Liver (tissue), 3 donors: ENCODE results near the gene ADAMTS6.

Experiments used
- FOXA2 ChIP-seq: IDR thresholded peaks from 2 replicates; pipeline ENCODE4 v1.6.1; 2016; ENCODE audit warnings: antibody characterized with exemption
- GABPA ChIP-seq, 2 donors: IDR thresholded peaks in 1 of 2; conservative IDR thresholded peaks in 1 of 2; 2 replicates each; pipeline ENCODE4 v1.6.1; 2016; ENCODE audit warnings: antibody characterized with exemption in 2 of 2, mild to moderate bottlenecking in 1 of 2, moderate library complexity in 1 of 2
- RXRA ChIP-seq, 2 donors: IDR thresholded peaks; 2 replicates each; pipeline ENCODE4 v1.6.1; 2017 to 2018; ENCODE audit warnings: antibody characterized with exemption in 2 of 2, mild to moderate bottlenecking in 1 of 2
- SP1 ChIP-seq: IDR thresholded peaks from 2 replicates; pipeline ENCODE4 v1.6.1; 2018; ENCODE audit warnings: antibody characterized with exemption, mild to moderate bottlenecking
- TAF1 ChIP-seq: conservative IDR thresholded peaks from 2 replicates; pipeline ENCODE4 v1.6.1; 2016; ENCODE audit warnings: antibody characterized with exemption, mild to moderate bottlenecking
- TF ChIP-seq, protein P1 (sequence below): fragments of 150-350 bp; IDR thresholded peaks from 2 replicates; pipeline ENCODE4 v1.5.1; 2017; ENCODE audit warnings: improper control_type of control experiment, low read depth, low read length; ENCODE audit not compliant: missing input control
- TF ChIP-seq, protein P2 (sequence below): IDR thresholded peaks from 2 replicates; pipeline ENCODE4 v1.6.1; 2016; ENCODE audit warnings: antibody characterized with exemption, mild to moderate bottlenecking
- donor health status: healthy.
- donor health status: healthy.

DNA sequence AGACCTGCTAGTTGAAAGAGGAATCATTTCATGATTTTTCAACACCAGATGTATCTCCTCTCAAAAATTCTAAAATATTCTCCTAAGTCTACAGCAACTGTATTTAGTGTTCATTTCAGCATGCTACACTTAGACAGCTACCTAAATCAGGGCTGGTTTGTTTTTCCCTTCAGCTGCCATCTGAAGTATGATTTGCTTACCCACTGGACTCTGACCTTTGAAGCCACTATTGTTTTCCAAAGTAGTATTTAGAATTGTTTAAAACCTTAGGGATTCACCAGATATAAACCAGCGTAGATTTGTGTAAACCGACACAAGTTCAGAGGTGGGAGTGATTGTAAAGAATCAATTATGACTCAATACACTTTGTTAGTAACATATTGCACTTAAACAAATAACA, 193.1 kb downstream of the ADAMTS6 start:
- TF ChIP-seq, protein P1, sequence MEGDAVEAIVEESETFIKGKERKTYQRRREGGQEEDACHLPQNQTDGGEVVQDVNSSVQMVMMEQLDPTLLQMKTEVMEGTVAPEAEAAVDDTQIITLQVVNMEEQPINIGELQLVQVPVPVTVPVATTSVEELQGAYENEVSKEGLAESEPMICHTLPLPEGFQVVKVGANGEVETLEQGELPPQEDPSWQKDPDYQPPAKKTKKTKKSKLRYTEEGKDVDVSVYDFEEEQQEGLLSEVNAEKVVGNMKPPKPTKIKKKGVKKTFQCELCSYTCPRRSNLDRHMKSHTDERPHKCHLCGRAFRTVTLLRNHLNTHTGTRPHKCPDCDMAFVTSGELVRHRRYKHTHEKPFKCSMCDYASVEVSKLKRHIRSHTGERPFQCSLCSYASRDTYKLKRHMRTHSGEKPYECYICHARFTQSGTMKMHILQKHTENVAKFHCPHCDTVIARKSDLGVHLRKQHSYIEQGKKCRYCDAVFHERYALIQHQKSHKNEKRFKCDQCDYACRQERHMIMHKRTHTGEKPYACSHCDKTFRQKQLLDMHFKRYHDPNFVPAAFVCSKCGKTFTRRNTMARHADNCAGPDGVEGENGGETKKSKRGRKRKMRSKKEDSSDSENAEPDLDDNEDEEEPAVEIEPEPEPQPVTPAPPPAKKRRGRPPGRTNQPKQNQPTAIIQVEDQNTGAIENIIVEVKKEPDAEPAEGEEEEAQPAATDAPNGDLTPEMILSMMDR = no peak
- no peak for TF ChIP-seq SP1
- no peak for TF ChIP-seq GABPA (IDR thresholded peaks at IDR 0.05 in 1 of 2, conservative IDR thresholded peaks at IDR 0.05 in 1 of 2)
- TF ChIP-seq FOXA2 = no peak
- no peak for TF ChIP-seq TAF1
- TF ChIP-seq, protein P2, sequence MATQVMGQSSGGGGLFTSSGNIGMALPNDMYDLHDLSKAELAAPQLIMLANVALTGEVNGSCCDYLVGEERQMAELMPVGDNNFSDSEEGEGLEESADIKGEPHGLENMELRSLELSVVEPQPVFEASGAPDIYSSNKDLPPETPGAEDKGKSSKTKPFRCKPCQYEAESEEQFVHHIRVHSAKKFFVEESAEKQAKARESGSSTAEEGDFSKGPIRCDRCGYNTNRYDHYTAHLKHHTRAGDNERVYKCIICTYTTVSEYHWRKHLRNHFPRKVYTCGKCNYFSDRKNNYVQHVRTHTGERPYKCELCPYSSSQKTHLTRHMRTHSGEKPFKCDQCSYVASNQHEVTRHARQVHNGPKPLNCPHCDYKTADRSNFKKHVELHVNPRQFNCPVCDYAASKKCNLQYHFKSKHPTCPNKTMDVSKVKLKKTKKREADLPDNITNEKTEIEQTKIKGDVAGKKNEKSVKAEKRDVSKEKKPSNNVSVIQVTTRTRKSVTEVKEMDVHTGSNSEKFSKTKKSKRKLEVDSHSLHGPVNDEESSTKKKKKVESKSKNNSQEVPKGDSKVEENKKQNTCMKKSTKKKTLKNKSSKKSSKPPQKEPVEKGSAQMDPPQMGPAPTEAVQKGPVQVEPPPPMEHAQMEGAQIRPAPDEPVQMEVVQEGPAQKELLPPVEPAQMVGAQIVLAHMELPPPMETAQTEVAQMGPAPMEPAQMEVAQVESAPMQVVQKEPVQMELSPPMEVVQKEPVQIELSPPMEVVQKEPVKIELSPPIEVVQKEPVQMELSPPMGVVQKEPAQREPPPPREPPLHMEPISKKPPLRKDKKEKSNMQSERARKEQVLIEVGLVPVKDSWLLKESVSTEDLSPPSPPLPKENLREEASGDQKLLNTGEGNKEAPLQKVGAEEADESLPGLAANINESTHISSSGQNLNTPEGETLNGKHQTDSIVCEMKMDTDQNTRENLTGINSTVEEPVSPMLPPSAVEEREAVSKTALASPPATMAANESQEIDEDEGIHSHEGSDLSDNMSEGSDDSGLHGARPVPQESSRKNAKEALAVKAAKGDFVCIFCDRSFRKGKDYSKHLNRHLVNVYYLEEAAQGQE = no peak
- TF ChIP-seq RXRA (IDR thresholded peaks at IDR 0.05) = no peak
